HG03521 (cell line): ENCODE data around the gene WFIKKN2.

Source experiments
- ATAC-seq: cut with Tn5 transposase; IDR thresholded peaks from one replicate; pipeline ENCODE4 v1.9.1; 2021; ENCODE audit warnings: mild to moderate bottlenecking, moderate library complexity; ENCODE audit not compliant: unreplicated experiment

WFIKKN2 gene

DNA sequence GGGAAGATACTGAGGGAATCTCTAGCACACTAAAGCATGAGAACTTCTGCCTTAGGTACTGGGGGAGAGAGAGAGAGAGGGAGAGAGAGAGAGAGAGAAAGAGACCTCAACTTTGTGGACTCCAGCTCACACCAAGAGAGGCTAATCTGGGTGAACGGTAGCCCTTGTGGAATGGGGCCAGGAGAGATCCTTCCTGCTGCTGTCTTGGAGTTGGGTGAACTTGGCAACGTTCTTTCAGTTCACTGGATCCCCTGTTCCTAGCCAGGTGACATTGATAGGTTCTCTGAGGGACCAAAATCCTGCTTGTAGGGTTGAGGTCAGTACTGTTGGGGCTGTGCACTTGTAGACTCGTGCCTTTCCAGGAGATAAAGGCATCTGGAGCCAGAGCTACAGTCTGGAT is 26.5 kb upstream of the WFIKKN2 start:
- ATAC-seq: no peak

DNA sequence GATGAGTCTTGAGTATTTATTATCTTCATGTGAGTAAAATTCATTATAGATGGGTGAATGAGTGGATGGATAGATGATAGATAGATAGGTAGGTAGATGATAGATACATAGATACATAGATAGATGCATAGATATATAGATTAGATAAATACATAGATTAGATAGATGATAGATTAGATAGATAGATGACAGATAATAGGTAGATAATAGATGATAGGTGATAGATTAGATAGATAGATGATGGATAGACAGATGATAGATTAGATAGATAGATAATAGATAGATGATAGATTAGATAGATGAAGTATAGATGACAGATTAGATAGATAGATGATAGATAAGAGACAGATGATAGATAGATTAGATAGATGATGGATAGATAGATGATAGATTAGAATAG is 21.8 kb upstream of the WFIKKN2 start:
- ATAC-seq: no peak

DNA sequence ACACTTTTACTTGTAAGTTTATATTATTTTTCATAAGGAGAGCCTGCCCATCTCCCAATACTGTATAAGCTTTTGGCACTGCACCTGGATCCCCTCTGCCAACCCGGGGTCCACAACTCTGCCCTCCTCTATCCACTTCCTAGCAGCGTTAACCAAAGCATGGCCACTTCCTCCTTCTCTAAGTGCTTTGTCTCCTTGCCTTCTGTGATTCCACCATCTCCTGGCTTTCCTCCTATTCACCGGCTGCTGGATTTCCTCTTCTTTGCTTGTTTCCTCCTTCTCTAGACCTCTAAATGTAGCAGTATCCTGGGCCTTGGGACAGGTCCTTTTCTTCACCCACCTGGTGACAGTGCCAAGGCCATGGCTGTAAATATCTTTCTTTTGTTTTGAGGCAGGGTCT is 20.0 kb upstream of the WFIKKN2 start:
- ATAC-seq: no peak

DNA sequence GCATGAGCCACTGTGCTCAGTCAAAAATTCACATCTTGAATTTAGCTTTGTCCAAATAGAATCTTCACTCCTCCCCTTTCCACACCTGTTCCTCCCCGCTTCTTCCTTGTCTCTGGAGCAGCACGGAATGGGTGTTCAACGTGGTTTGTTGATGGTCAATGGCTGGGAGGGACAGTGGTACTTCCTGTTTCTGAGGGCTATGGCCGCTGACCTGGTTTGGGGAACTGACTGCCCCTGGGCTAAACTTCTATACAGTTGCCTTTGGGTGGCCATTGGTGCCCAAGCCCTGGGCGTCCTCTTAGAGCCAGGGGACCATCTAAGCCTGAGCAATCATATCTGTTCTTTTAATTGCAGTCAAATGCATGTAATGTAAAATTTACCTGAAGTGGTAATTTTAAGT is 19.1 kb upstream of the WFIKKN2 start:
- ATAC-seq: no peak

DNA sequence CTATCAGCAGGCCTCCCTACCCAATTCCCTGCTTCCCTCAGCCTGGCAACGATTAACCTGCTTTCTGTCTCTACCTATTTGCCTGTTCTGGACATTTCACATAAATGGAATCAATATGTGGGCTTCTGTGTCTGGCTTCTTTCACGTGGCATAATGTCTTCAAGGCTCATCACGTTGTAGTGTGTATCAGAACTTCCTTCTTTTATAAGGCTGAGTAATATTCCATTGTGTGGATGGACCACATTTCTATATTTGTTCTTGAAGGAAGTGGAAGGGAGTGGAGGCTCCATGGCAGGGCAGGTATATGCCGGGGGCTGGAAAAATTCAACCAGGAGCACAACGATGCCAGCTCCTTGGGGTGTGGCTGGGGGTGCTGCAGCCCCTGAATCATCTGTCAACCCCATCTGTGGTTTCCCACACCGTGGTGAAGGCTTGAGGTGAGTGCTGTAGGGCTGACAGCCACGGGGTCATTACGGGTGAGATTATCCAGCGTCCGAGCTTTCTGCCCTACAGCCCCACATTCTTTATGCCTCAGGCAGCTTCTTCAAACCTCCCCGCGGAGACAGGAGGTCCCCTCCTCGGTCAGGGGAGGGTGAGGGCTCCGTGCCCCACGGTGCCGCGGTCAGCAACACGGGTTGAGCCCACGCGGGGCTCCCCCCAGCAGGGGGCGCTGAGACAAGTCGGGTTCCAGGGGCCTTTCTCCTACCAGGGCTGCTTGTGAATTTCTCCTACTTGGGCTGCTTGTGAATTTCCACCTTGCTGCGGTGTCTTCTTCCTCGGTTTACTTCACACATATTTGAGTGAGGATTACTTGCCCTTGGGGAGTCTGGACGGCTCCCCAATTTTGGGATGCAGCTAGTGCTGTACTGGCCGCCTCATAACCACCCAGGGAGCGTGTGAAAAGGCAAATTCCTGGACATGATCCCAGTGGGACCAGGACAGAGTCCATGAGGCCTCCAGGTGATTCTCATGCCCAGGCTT is 18.3 kb upstream of the WFIKKN2 start:
- no peak for ATAC-seq

DNA sequence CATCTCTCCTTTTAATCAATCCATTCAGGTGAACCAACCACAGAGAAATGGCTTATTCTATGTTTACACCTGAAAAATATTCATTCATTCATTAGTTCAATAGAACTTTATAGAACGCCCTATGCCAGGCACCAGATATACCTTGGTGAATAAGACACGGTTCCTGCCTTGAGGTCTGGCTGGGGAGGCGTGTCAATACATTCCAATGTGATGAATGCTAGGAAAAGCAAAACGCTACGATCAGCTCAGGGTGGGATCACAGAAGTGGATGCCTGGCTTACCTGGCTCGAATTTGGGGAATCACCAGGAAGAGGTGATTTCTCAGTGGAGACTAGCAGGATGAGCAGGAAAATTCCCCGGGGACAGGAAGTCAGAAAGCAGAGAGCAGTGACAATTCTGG is 17.5 kb upstream of the WFIKKN2 start:
- no peak for ATAC-seq

DNA sequence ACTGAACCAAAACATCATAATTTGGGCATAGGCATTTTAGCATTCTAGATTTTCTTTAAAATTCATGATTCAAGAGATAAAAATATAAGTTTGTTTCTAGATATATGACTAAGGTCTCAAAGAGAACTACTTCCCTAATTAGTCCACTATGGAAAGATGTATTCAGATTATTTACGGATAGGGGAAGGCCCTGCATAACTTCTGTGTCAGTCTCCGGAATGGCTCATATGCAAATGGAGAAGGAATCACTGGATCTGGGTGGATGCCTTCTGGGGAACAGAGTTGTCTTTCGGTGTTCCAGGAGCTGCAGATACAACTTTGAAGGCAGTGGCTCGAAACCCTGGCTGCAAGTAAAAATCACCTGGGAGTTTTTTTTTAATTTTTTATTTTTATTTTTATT is 17.1 kb upstream of the WFIKKN2 start:
- ATAC-seq: no peak

DNA sequence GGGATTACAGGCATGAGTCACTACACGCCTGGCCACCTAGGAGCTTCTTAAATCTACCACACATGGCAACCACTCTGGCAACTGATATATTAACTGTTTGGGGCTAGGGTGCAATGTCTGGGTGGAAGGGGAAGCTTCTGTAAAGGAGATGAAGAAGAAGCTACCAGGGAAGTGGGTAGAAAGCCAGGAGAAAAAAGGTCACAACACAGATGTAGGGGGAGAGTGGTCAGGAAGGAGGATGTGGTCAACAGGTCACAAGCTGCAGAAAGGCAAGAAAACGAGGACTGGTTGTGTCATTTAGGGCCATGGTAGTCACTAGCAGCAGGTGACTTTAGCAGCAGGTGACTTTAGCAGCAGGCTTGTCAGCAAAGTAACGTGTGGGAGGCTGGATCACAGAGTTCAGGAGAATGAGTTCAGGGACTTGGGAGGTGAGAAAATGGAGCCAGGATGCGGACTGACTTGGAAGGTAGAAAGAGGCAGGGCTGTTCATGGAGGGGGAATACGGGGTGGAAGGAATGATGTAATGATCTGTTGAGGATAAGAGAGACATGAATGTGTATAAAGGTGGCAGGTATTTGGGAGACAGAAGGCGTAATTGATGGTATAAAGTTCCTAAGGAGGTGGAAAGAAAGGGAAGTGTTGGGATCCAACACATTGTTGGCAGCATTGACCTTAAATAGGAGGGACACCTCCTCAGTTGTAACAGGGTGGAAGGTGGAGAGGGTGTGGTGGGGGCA is 16.3 kb upstream of the WFIKKN2 start:
- no peak for ATAC-seq

DNA sequence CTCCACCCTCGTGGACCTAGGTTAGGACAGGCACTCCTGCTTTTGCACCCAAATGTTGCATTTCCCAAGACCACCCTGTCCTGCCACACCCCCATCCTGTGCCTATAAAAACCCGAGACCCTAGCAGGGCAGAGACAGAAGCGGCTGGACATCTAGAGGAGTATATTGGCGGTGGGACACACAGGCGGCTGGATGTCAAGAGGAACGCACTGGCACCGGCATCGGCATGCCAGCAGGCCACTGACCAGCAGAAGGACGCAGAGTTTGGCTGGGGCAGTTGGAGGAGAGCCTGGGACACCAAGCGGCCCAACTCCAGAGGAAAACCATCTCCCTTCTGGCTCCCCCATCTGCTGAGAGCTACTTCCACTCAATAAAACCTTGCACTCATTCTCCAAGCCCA is 14.7 kb upstream of the WFIKKN2 start:
- no peak for ATAC-seq

DNA sequence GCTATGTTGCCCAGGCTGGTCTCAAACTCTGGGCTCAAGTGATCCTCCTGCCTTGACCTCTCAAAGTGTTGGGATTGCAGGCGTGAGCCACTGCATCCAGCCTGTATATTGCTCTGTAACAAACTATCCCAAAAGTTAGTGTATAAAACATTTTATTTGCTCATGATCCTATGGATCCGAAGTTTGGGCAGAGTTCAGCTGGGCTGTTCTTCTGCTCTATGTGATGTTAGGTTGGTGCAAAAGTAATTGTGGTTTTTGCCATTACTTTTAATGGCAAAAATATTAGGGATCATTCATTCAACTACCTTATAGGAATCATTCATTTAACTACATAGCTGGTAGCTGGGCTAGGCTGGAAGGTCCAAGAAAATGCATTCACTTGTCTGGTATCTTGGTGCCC is 12.8 kb upstream of the WFIKKN2 start:
- no peak for ATAC-seq

DNA sequence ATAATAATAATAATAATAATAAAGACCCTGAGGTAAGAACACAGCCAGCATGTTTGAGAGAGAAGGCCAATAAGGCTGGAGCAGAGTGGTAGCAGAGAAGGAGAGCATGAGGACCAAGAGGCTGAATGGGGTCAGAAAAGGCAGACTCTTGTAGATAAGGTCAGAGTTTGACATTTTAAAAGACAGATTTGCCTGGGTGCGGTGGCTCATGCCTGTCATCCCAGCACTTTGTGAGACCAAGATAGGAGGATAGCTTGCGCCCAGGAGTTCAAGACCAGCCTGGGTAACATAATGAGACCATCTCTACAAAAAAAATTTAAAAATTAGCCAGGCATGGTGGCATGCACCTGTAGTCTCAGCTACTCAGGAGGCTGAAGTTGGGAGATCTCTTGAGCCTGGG is 11.0 kb upstream of the WFIKKN2 start:
- no peak for ATAC-seq

DNA sequence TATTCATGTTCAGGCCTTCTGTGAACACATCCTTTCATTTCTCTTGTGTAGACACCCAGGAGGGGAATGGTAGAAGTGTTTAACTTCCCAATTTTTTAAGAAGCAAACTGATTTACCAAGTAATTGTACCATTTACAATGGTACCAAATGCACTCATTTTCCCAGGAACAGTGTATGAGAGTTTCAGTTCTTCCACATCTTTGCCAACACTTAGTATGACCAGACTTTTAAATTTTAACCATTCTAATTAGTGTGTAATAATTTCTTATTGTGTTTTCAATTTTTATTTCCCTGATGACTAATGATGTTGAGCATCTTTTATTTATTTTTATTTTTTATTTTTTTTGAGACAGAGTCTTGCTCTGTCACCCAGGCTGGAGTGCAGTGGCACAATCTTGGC is 10.2 kb upstream of the WFIKKN2 start:
- ATAC-seq: no peak

DNA sequence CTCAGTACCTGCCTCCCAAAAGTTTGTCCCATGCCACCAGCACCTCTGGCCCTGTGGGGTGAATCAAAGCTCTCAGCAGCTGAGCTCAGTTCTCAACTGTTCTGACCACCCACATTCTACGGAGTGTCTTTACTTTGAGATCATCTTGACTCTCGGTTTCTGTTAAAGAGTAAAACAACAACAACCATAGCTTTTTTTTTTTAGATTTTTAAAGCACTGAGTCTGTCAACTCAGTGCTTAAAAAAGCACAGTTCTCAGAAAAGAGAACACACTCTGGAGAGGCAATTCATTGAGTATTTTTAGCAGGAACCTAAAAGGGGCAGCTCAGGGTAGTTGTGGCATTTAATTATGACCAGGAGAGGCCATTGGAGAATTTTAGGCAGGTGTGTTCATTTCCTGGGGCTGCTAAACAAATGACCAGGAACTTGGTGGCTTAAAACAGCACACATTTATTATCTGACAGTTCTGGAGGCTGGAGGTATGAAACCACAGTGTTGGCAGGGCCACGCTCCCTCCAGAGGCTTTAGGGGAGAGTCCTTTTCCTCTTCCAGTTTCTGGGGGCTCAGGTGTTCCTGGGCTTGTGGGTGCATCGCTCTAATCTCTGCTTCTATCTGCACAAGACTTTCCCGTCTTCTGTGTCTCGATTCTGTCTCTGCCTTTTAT is 6.7 kb upstream of the WFIKKN2 start:
- peak; percentile 77 for ATAC-seq

DNA sequence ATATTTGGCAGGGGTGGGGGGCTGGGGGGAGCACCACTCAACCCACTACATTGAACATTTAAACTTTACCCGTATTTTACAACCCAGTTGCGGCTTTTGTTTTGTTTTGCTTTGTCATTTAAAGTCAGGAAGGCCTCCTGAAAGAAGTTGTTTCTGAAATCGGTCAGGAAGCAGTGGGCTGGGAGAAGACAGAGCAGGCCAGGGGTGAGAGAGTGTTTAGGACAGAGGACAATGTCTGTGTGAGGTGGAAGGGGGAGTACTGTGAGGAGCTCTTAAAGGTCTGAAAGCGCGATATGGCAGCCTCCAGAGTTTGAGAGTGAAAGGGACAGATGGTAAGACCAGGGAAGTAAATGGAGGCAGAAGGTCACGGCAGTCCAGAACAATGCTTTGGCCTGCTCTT is 6.1 kb upstream of the WFIKKN2 start:
- no peak for ATAC-seq

DNA sequence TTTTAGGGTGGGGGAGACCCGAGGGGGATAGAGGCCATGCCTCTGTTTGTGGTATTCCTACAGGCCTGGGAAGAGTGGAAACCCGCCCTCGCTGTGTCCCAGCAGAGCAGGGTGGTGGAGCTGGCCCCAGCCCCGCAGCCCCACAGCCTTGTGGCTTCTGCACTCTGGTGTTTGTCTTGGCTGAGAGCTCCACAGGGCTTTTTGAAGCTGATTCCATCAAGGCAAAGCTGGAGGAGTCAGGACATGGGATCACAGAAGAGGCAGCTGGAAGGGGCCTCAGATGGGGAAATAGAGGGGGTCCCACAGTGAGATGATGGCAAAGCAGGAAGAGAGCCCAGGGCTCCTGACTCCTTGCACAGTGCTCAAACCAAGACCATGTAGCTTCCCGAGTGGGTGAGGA is 5.0 kb upstream of the WFIKKN2 start:
- no peak for ATAC-seq

DNA sequence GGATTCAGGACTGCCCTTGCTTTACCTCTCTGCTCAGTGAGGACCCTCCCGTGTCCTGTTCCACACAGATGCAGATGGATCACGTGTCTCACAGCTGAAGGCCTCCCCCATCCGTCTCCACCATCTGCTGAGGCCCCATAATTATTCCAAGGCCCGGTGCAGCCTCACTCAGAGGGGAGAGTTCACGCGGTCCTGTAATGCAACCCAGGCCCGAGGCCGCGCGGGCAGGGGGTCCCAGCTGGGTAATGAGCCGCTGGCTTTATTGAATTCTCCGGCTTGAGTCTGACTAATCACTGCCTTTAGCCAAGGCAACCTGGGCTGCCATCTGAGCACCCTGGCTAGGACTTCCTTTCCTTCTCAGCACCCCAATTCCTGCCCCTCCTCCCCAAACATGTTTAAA is 4.4 kb upstream of the WFIKKN2 start:
- no peak for ATAC-seq

DNA sequence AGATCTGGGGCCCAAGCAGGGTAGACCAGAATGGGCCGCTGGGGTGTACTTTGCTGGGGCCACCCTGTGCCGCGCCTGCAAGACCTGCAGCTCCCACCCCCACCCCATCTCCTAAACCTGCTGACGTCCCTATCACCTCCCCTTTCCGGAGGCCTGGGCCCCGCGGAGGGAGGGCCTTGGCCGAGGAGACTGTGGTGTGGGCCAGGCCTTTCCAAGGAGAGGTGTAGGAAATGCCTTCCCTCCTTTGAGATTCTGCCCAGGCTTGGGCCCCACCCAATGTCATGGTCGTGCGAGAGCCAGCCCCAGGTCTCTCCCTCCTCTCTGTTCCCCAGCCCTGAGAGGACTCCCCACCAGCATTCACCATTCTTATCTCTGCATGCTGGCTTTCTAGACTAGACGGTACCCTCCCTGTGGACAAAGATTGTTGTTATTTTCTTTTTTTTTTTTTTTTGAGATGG is 3.9 kb upstream of the WFIKKN2 start:
- ATAC-seq: no peak

DNA sequence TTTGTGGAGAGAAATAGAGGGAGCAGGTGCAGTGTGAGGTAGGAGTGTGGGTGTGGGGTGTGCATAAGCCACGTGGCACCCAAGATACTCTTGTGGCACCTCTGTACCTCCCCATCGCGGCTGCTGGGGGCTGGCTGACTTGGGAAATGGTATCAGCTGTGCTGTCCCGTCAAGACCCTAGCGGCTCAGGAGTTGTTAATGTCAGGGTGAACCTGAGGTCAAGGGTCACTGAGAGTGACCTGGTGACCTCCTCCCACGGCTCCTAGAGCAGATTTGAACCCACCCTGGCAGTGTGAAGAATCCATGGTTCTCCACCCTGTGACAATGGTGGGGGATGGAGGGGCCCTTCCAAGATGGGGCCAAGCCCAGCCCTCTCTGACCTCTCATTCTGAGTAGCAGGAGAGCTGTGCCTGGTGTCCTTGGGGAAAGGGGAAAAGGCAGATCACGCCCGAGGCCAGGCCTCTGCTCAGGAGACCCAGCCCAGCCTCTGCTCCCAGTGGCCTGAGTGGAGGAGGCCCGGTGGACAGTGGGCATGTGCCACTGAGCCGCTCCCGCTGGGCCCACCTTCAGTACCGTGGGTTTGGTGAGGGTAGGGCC is 3.0 kb upstream of the WFIKKN2 start:
- ATAC-seq: no peak

DNA sequence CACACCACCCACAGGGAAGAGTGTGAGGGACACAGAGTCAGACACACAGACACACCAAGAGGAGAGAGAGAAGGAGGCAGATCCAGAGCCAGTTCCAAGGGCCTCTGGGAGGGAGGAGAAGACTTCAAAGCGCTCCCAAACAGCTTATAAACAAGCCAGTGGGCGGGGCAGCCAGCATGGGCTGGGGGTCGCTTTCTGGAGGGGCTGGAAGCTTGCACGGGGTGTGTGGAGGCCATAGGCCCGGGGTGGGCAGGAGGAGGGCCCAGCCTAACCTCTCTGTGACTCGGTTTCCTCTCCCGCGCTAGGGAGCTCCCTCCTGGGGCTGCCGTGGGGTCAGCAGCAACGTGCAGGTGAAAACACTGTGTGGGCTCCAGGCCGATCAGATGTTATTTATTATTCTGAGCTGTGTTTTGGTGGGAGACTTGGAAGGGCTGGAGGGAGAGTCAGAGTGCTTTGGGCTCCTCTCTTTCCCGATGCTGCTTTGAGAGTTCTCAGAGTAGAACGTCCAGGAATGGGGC is 2.5 kb upstream of the WFIKKN2 start:
- ATAC-seq: no peak

DNA sequence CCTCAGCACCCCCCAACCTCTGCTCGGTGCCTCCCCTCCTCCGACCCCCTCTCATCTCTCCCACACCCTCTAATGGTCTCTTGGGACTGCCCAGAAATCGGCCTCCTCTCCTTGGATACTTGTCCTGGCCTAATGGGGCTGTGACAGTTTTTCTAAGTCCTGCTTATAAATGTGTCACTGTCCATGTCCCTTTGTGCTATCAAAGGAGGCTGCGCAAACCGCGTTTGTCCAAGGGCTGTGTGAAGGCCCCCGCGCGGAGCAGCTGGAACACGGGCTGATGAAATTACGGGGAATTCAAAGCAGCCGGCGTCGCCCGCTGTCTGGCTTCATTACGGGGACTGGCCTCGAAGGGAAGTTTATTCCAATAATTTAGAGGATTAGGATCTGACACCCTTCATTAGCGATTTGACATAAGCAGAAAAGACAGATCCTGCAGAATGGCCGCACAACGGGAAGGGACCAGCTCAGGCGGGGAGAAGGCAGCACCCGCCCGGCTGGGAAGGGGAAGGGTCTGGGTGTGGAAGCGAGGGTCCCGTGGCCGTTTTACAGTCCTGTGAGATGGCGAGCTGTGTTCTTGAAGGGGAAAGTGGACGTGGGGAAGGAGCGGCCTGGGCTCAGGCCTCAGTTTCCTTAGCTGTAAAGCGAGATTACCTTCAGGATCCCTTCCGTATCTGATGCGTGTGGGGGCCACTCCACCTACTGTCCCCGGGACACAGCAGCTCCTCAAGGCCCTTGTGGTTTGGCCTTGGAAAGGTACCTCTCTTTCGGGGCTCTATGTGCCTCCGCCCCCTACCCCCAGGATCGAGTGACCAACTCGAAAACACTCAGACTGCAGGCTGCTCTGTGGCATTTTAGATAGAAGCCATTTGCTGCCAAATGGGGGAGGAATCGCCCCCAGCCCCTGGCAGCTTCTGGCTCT is 1.6 kb upstream of the WFIKKN2 start:
- no peak for ATAC-seq
